Endothelial cell (in vitro differentiated cells): ENCODE results near the gene COL1A1. TPM values are rescaled to one million over a fixed set of nuclear protein-coding genes. Genes with fewer than 3 reads are reported as not detected.

ENCODE experiments used
- DNase-seq: peaks from one replicate; pipeline ENCODE4 v3.0.0; 2021; ENCODE audit warnings: low spot score
- H3K27ac Mint-ChIP-seq: one replicate; pipeline ENCODE4 v1.8.0; 2021; ENCODE audit warnings: mixed read lengths, inconsistent platforms; ENCODE audit not compliant: unreplicated experiment
- H3K27me3 Mint-ChIP-seq: one replicate; pipeline ENCODE4 v1.8.0; 2021; ENCODE audit warnings: mild to moderate bottlenecking, moderate library complexity, mixed read lengths, inconsistent platforms; ENCODE audit not compliant: unreplicated experiment
- H3K36me3 Mint-ChIP-seq: one replicate; pipeline ENCODE4 v1.8.0; 2021; ENCODE audit warnings: mild to moderate bottlenecking, low read depth, mixed read lengths, inconsistent platforms; ENCODE audit not compliant: unreplicated experiment
- H3K4me1 Mint-ChIP-seq: one replicate; pipeline ENCODE4 v1.8.0; 2021; ENCODE audit warnings: mild to moderate bottlenecking, mixed read lengths, inconsistent platforms; ENCODE audit not compliant: unreplicated experiment
- H3K4me3 Mint-ChIP-seq: one replicate; pipeline ENCODE4 v1.8.0; 2021; ENCODE audit warnings: mild to moderate bottlenecking, mixed read lengths, inconsistent platforms; ENCODE audit not compliant: unreplicated experiment
- H3K9me3 Mint-ChIP-seq: one replicate; pipeline ENCODE4 v1.8.0; 2021; ENCODE audit warnings: mixed read lengths, inconsistent platforms; ENCODE audit not compliant: unreplicated experiment
- CTCF ChIP-seq: fragments of 200-600 bp; sonication (generic); IDR thresholded peaks from one replicate; pipeline ENCODE4 v1.5.0; 2021; ENCODE audit warnings: antibody characterized with exemption; ENCODE audit not compliant: unreplicated experiment
- total RNA-seq: library from RNA; stranded (reverse); fragmentation: NEBNext Ultra II Directional; extraction: Animal tissue kit (Norgen Biotek cat#: 25700); gene quantifications from one replicate; pipeline ENCODE4 v1.2.1, GENCODE V29; 2021; ENCODE audit not compliant: unreplicated experiment

The COL1A1 gene
- total RNA-seq, 1 donor from 2014 or later = 6.8 TPM

- TF ChIP-seq CTCF = no peak
- Mint-ChIP-seq H3K27me3 (peaks cover 24% of the 10 kb centered on the region), H3K9me3 (no peaks in the 10 kb centered on the region), H3K36me3 (no peaks in the 10 kb centered on the region), H3K27ac (no peak overlapping the region), H3K4me3 (peak overlapping the region; percentile 65), H3K4me1 (peaks cover 1% of the 10 kb centered on the region)
- DNase-seq = peak; percentile 59
Observed at GRCh38 chr17:50199803-50200456, 1.5 kb downstream of the COL1A1 start.

GRCh38 chr17:50199211-50199802 is 2.1 kb downstream of the COL1A1 start:
- peaks cover 24% of the 10 kb centered on the region for H3K27me3 Mint-ChIP-seq
- no peak overlapping the region for H3K27ac Mint-ChIP-seq
- TF ChIP-seq CTCF = no peak
- H3K4me1 Mint-ChIP-seq = no peaks in the 10 kb centered on the region
- no peak for DNase-seq
- H3K36me3 Mint-ChIP-seq = no peaks in the 10 kb centered on the region
- H3K9me3 Mint-ChIP-seq = no peaks in the 10 kb centered on the region
- H3K4me3 Mint-ChIP-seq = no peak overlapping the region

DNA sequence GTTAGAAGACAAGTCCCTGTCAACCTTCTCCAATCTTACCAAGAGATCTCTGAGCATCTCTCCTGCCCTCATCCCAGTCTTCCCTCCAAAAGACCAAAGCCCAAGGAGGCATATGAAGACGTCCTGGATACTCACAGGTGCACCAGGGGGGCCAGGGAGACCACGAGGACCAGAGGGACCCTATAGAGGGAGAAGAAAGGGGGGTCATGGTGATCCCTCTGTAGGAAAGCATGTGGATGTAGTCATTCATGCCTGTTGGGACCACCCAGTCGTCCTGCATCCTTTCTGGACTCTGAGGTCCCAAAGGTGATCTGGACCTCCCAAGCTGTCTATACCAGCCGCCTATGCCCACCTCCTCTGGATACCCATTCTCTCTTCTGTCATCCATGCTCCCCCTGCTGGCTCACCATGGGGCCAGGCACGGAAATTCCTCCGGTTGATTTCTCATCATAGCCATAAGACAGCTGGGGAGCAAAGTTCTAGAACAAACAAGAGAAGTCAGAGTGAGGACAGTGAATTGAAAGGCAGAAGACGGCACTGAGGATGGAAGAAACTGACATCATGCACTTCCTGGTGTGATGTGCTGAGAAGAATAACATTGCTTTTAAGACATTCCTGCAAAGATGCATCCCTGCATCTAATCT is 3.3 kb downstream of the COL1A1 start:
- DNase-seq = peak; percentile 79
- Mint-ChIP-seq H3K4me1 (no peaks in the 10 kb centered on the region), H3K27me3 (peaks cover 22% of the 10 kb centered on the region), H3K27ac (no peak overlapping the region), H3K4me3 (no peak overlapping the region), H3K9me3 (no peaks in the 10 kb centered on the region), H3K36me3 (no peaks in the 10 kb centered on the region)
- peak; percentile 58 for TF ChIP-seq CTCF

DNA sequence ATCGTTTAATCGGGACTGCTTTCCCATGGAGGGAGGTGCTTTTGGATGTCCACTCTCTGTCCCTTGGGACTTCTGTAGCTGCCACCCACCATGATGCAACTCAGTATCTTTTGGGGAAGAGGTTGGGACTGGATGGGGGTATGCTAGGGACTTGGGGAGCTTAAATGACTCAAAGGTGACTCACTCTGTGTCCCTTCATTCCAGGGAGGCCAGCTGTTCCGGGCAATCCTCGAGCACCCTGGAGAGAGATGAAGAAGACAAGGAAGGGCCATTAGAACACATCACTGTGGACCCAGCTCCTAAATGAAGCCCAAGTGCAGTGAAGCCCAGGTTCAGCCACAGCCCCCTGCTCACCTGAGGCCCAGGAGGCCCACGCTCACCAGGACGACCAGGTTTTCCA is 4.6 kb downstream of the COL1A1 start:
- Mint-ChIP-seq H3K4me1 (no peaks in the 10 kb centered on the region), H3K27ac (no peak overlapping the region), H3K4me3 (no peak overlapping the region), H3K9me3 (no peaks in the 10 kb centered on the region), H3K27me3 (peaks cover 13% of the 10 kb centered on the region), H3K36me3 (no peaks in the 10 kb centered on the region)
- DNase-seq = no peak
- no peak for TF ChIP-seq CTCF

GRCh38 chr17:50196036-50196435 is 5.4 kb downstream of the COL1A1 start:
- no peak for DNase-seq
- peaks cover 9% of the 10 kb centered on the region for H3K27me3 Mint-ChIP-seq
- TF ChIP-seq CTCF = no peak
- H3K4me1 Mint-ChIP-seq = no peaks in the 10 kb centered on the region
- no peaks in the 10 kb centered on the region for H3K9me3 Mint-ChIP-seq
- no peak overlapping the region for H3K27ac Mint-ChIP-seq
- H3K4me3 Mint-ChIP-seq = no peak overlapping the region
- no peaks in the 10 kb centered on the region for H3K36me3 Mint-ChIP-seq
